PC-3 (cell line): ENCODE data around the gene PDGFB.

Experiments used
- CTCF ChIP-seq: fragments of 300-600 bp; sonication (generic); conservative IDR thresholded peaks from 2 replicates; pipeline ENCODE4 v1.5.1; 2017; ENCODE audit warnings: antibody characterized with exemption, low read depth, mild to moderate bottlenecking, low read length
- EZH2 ChIP-seq: fragments of 300-600 bp; sonication (generic); IDR thresholded peaks from one replicate; pipeline ENCODE4 v1.6.1; 2017; ENCODE audit warnings: antibody characterized with exemption, mild to moderate bottlenecking, low read length; ENCODE audit not compliant: unreplicated experiment

GRCh38 chr22:39256979-39257378 is 12.2 kb upstream of the PDGFB start:
- TF ChIP-seq CTCF (no peak), EZH2 (no peak)
